Stimulated activated CD8-positive, alpha-beta memory T cell treated with anti-CD3 and anti-CD28 coated beads, Interleukin-7, amount 100 ng/mL, for 4 hours (primary cell): ENCODE results near the gene JMJD1C.

ENCODE experiments used
- DNase-seq, 2 donors: peaks; one replicate each; pipeline ENCODE4 v3.0.0-alpha.2; 2020; ENCODE audit warnings: low read depth in 2 of 2

Gene JMJD1C

DNA sequence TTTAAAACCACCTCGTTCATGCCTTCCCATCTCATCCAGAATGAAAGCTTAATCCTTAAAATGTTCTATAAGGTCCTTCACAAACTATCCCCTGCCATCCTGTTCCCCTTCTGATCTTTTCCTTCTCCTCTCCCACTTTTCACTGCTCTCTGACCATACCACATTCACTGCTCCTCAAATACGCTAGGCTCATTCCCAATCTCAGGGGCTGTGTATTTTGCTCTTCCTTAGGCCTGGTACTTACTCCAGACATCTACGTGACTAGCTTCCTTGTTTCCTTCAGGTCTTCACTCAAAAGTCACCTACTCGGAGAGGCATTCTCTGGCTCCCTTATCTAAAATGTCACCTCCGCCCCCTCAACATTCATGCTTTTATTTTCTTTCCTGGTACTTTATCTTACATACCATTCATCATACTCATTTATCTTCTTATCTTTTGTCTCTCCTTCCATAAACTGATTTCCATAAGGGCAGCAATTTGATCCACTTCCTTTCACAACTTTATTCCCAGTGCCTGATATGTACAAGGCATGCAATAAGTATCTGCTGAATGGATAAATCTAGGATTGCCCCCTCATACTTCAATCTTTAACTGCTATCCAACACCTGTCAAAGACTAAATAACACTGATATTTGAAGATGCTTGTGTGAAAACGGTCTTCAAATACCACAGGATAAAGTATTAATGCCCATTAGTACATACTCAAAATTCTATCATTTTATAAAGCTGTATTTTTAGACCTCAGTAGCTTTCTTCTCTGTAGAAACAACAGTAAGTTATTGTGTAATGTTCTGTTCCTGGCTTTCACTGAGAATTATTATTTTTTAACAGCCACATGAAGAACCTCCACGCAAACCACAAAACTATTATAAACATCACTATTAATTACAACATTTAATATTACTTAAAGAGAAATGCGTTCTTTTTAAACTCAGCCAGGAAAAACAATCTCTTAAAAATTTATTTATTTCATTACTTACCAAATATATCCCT is 27.0 kb downstream of the JMJD1C start:
- DNase-seq = no peak

DNA sequence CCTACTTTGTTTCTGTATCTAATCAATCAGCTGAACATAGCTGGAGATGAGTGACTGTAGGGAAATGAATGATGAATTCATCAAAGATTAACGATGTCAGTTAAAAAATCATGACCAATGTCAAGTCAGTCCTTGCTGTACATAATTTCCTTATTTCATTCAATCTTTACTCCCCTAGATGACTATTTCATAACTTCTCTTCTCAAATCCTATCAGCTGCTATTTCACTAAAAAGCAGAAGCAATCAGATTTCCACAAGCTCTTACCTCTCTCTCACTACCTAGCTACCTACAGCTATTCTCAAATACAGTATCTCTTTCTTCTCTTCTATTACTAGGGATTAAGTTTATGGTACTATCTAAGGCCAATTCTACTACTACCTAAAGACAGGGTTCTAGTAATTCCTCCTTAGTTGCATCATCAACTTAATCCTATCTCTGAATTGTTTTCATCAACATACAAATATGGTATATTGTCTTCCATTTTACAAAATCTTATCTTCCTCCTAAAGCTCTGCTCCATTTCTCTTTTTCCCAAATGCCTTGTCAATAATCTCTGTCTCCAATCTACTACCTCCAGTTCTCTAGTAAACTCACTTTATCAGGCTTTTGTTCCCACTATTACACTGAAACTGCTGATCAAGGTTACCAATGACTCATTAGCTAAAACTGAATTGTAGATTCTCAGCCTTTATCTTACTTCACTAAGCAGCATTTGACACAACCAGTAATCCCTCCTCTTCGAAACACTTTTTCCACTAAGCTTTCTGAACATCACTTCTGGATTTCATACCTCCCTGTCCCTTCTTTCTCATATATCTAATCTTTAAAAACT is 28.4 kb downstream of the JMJD1C start:
- DNase-seq = no peak

DNA sequence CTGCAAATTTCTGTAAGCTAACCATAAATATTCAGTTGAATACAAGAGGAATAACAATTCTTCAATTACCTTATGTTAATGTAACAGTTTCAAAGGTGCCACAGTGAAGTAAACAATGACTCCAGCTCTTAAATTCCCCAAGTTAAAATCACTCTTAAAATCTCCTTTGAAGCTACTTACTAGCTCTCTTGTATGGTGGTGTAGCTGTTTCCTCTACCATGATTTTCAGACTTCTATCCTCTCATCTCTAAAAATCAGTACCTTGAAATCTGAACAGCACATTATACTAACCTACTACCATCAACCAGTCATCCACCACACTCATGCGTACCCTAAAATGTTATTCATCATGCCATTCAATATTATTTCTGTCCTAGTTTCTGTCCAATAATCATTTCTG is 29.6 kb downstream of the JMJD1C start:
- DNase-seq = no peak

DNA sequence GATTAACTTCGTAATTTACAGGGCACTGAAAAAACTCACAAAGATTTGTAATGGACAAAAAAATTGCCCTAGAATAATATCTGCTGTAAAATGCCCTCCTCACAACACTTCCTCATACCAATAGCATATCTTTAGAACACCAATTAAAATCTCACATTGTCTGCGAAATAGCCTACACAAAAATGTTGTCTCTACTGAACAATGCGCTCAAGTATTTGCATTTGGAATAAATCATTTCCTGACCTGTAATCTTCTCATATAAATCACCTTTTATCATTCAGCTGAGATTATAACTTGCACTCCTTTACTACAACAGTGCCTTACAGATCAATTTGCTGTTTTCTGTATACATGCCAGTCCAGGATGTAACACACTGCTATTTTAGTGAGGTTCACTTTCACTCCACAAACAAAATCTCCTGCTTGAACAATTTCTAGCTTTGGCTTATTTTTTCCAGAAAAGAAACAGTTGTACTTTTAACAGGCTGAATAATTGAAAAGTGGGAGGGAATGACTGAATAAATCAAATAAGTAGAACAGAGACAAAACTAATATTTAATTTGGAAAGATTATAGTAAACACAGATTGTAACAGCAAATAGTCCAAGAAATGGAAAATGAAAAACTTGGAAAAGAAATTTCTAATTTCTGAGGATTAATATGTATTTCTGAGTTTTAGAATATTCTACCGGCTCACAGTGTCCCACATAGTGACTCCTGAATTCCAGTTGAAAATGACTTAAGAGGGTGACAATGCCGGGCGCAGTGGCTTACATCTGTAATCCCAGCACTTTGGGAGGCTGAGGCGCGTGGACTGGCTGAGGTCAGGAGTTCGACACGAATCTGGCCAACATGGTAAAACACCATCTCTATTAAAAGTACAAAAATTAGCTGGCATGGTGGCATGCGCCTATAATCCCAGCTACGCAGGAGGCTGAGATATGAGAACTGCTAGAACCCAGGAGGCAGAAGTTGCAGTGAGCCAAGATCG is 30.6 kb downstream of the JMJD1C start:
- no peak for DNase-seq

DNA sequence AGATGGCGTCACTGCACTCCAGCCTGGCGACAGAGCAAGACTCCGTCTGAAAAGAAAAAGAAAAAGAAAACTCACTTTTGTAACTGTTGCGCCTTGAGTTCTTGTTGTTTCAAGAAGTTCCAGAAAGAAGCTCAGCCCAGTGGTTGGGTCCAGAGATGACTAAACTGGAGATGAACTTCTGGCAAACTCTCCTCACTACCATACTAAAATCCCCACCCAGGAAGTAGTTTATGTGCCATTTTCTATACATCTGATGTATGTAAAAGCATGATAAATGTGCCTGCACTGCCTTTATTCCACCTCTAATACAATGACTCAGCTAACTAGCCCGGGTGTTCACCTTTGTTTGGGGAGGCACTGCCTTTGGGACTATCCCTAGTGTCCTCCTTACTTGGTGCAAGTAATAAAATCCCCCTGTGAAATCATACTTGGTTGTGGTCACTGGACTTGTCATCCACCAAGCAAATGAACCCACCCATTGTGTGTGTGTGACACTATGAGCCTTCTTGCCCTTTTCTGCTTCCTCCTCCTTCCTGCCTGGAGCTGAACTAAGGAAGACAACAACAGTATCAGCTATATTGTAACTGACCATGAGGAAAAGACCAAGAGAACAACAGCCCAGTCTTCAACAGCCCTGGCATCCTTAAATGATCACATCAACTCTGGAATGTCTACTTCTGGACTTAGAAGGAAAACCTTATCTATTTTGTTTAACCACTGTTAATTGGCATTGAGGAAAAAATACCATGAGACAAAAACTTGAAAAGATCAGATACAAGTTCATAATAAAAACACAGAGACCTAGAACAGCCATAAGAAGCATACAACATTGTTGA is 33.6 kb downstream of the JMJD1C start:
- DNase-seq = no peak

DNA sequence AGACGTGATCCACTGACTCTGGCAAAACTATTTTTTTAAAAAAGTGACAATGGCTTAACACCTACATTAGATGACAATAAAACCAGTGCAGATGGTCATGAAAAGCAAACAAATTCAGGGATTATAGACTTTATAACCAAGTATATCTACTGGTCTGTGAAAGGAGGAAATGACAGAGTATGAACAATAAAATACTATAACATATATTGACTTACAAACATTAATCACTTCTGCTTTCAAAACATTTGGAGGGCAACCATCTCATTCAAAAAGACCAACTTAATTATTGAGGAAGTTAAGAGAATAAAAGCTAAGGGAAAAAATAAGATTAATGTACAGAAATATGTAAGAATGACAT is 34.8 kb downstream of the JMJD1C start:
- DNase-seq = no peak

DNA sequence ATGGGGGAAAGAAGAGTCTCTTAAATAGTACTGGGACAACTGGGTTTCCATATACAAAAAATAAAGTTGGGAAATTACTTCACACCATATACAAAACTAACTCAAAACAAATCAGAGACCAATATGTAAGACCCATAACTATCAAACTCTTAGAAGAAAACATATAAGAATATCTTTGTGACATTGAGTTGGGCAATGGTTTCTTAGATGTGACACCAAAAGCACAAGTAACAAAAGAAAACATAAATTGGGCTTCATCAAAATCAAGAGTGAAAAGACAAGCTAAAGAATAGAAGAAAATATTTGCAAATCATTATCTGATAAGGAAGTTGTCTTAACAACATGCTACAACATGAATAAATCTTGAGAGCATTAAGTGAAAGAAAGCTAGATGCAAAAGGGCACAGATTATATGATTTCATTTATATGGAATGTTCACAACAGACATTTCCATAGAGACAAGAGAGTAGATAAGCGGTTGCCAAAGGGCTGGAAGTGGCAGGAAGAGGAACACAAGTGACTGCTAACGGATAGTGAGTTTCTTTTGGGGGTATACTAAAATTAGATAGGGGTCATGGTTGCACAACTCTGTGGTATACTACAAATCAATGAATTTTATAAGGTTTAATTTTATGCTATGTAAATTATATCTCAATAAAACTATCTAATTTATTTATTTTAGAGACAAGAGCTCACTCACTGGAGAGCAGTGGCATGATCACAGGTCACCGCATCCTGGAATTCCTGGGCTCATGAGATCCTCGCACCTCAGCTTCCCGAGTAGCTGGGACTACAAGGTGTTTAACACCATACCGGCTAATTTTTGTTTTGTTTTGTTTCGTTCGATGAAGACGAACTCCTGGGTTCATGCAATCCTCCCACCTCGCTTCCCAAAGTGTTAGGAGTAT is 35.4 kb downstream of the JMJD1C start:
- no peak for DNase-seq

DNA sequence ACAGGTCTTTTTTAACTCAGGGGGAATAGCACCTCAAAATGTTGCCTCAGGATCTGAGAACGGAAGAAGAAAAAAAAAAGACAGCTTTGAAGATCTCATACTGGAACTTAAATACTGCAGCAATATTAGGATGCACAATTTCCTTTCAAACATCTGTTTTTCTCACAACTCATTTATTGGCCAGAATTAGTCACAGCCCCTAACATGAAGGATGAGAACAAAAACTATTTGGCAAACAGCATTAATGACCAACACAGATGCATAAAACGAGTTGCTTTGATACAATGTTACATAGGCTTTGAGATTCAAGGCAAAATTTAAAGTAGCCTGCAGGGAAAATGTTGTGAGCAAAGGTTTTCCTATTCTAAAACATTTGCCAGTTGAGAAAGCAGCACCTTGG is 36.5 kb downstream of the JMJD1C start:
- no peak for DNase-seq

DNA sequence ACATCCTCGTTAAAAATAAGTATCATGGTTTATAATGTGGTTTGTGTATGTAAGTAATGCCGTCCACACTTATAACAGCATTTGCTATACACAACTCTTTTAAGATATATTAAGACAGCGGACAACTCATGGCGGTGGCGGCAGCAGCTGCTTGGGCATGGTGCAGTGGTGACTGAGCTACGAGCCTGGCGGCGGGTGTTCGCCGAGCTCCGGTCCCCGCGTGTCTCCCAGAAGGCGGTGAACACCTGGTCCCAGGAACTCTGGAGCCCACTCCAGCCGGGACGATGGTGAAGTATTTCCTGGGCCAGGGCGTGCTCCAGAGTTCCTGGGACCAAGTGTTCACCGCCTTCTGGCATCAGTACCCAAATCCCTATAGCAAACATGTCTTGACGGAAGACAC is 38.8 kb downstream of the JMJD1C start:
- DNase-seq = no peak

DNA sequence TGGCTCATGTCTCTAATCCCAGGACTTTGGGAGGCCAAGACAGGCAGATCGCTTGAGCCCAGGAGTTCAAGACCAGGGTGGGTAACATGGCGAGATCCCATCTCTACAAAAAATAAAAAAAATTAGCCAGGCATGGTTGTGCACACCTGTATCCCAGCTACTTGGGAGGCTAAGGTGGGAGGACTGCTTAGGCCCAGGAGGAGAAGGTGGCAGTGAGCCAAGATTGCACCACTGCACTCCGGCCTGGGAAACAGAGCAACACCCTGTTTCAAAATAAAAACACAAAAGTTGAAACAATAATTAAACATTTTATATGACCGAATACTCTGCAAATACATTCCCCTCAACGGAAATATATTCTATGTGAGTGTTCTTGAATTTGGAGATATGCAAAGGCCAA is 40.3 kb downstream of the JMJD1C start:
- DNase-seq = no peak

DNA sequence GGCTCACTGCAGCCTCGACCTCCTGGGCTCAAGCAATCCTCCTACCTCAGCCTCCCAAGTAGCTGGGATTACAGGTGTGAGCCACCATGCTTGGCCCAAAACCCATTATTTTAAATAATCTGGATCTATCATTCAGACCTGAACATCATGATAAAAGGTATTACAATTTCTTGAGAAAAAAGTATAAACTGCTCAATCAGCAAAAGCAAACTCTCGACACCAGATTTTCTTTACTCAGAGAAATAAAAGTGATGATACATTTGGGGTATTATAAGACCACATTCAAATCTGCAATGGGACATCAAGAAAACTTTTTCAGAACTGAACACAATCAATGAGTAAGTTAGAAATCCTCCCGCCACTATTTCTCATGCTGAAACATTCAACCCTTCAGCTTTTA is 41.2 kb downstream of the JMJD1C start:
- no peak for DNase-seq

DNA sequence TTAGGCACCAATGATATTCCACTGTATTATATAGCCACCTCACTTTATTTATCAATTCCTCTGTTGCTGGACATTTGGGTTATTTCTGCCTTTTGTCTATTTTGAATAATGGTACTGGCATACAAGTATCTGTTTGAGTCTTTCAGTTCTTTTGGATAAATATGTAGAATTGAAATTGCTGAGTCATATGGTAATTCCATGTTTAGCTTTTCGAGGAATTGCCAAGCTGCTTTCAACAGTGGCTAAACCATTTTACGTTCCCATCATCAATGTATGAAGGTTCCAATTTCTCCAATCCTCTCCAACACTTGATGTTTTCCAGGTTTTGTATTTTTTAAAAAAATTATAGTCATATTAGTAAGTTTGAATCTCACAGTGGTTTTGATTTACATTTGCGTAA is 42.3 kb downstream of the JMJD1C start:
- DNase-seq = no peak

DNA sequence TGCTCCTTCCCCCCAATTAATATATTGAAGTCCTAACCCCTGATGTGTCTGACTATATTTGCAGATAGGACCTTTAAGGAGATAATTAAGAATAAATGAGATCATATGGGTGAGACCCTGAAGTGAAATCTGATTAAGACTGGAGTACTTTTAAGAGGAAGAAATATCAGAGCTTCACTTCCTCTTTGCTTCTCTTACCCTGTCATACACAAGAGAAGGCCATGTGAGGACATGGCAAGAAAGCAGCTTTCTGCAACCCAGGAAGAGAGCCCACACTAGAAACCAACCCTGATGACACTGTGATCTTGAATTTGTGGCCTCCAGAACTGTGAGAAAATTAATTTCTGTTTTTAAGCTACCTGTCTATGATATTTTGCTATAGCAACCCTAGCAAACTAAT is 44.2 kb downstream of the JMJD1C start:
- DNase-seq = no peak

DNA sequence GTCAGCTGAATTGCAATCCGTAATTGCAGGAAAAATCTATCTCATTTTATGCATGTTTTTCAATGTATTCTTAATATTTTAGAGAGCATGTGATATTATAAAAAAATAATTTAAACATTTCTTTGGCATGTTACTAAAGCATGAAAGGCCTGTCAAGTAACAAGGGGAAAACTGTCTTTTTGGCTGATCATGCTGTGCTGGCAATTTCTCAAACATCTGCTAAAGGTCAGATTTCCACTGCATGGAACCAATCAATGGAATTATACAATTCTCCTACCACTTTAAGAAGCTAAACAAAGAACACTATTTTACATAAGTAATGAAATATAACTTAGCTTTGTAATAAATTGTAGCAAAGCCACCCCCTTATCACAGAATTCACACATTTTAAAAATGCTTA is 49.4 kb downstream of the JMJD1C start:
- no peak for DNase-seq

DNA sequence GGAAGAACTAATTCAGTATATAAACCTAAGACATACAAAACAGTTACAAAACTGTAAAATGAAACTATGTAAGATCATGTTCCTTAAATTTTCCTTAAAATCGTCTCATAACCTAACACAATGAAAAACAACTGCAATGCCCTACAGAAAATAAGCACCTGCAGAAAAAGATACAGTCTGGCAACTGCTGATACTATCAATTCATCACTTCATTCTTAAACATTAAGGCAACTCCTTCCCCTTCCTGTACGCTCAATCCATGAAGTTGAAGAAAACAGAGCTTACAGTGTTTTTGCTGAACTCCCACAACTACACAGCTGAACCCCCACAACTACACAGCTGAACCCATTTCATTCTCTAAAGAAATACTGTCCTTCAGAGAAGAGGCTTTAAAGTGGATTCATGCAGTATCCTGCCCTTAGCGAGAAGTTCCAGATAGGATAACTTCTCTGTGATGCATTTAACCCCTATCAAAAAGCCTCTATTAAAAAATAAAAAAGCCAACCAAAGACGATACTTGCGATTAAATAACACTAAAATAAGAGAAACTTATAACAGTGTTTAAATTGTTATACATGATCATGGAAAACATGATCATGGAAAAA is 50.0 kb downstream of the JMJD1C start:
- DNase-seq = no peak

DNA sequence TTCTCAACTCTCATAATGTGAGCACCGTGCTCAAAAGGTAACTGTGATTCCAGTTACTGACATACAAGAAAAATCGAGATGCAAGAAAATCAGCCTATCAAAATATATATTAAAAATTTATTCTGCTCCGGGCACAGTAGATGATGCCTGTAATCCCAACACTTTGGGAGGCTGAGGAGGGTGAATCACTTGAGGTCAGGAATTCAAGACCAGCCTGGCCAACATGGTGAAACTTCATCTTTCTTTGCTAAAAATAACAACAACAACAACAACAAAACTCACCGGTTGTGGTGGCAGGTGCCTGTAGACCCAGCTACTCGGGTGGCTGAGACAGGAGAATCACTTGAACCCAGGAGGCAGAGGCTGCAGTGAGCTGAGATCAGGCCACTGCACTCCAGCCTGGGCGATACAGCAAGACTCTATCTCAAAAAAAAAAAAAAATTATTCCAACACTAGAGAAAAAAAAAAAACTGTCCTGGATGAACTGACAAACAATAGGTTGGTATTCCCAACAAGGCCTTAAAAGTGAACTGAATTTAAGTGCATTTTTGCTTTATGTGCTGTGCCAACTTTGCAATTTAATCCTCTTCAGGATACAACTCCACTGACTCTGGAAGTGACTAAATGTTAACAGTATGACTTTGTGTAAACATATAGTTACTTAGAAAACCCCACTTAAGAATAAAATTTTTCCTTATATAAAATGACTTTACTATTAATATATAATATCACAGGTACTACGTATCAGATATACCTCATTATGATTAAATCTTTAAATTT is 51.1 kb downstream of the JMJD1C start:
- DNase-seq = no peak

DNA sequence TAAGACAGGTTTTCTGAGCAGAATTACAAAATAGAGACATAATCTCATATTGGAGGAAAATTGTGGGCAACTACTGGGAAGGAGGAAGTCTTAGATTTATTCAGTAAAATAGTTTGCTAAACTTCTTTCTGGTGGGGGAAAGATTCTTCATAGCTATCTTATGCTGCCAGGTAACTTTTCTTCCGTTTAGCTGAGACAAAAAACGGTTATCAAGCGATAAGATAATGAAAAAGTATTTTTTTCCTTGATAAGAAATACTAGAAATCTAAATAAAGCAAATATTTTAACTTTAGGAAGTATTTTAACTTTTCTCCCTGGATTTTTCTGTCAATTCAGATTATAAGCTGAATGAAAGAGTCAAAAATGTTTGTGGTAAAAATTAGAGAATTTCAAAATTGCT is 52.3 kb downstream of the JMJD1C start:
- DNase-seq = no peak

DNA sequence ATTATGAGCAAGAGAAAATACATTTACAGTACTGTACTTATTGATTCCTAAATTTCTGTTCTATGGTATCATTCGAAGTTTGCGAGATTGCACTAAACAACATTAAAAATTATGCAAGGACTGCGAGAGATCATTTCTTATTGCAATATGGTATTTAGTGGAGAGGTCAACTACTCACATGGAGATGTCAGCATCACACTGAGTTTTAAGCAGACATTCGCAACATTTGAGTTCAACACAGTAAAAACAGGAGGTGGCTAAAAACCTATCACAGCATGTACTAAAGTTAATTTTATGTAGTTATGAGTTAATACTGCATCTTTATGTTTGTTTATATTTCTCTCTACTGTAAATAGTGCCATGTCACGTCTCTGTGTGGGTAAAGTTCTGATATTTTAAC is 53.5 kb downstream of the JMJD1C start:
- DNase-seq = no peak

DNA sequence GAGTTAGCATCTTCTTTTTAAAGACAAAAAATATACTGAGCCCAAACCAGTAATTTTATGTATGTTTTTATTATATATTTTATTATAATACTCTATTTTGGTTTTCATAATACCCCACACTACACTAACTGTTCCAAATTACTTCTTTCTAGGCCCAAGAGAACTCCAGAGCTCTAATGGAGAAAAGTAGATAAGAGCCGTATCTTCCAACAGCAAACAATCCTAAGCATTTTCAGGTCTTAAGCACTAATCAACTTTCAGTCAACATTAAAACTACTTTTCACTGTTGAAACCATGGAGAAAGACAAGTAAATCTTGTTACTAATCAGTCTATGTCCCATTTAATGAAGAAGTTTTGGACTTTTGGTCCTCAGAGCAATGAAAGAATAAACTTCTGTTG is 55.1 kb downstream of the JMJD1C start:
- no peak for DNase-seq
